ENCODE measurements around the gene CHRNA10. TPM values are rescaled to one million over a fixed set of nuclear protein-coding genes. Genes with fewer than 3 reads are reported as not detected.

CHRNA10 gene
- total RNA-seq, 2 donors from 2014 or later: 1.8 TPM; not detected in 1

GRCh38 chr11:3707176-3707575 is 36.0 kb upstream of the CHRNA10 start:
- H3K36me3 ChIP-seq: peaks cover 29% of the 10 kb centered on the region
- no peaks in the 10 kb centered on the region for H3K27me3 ChIP-seq (replicated peaks; ENCODE audit: insufficient read depth)
- no peak overlapping the region for H3K27ac ChIP-seq
- no peak for DNase-seq (ENCODE audit: low spot score)
- TF ChIP-seq CTCF (IDR thresholded peaks at IDR 0.05): no peak
- no peak overlapping the region for H3K4me3 ChIP-seq
- no peaks in the 10 kb centered on the region for H3K4me1 ChIP-seq (ENCODE audit: control insufficient read depth in 1 of 2, low read depth in 2 of 2)
- ATAC-seq (ENCODE audit: insufficient number of reproducible peaks, low FRiP score, low read depth): no peak
- no peaks in the 10 kb centered on the region for H3K9me3 ChIP-seq

GRCh38 chr11:3703383-3703782 is 32.2 kb upstream of the CHRNA10 start:
- Histone ChIP-seq H3K36me3 (peaks cover 34% of the 10 kb centered on the region), H3K4me1 (ENCODE audit: control insufficient read depth in 1 of 2, low read depth in 2 of 2) (no peaks in the 10 kb centered on the region), H3K4me3 (no peak overlapping the region), H3K9me3 (no peaks in the 10 kb centered on the region), H3K27me3 (replicated peaks; ENCODE audit: insufficient read depth) (no peaks in the 10 kb centered on the region), H3K27ac (no peak overlapping the region)
- no peak for TF ChIP-seq CTCF (IDR thresholded peaks at IDR 0.05)
- DNase-seq (ENCODE audit: low spot score) (no peak), ATAC-seq (ENCODE audit: insufficient number of reproducible peaks, low FRiP score, low read depth) (no peak)

- peaks cover 45% of the 10 kb centered on the region for H3K36me3 ChIP-seq
- H3K4me1 ChIP-seq (ENCODE audit: control insufficient read depth in 1 of 2, low read depth in 2 of 2): no peaks in the 10 kb centered on the region
- no peaks in the 10 kb centered on the region for H3K27me3 ChIP-seq (replicated peaks; ENCODE audit: insufficient read depth)
- ATAC-seq (ENCODE audit: insufficient number of reproducible peaks, low FRiP score, low read depth) (no peak), DNase-seq (ENCODE audit: low spot score) (no peak)
- TF ChIP-seq CTCF (IDR thresholded peaks at IDR 0.05): no peak
- H3K9me3 ChIP-seq: no peaks in the 10 kb centered on the region
- H3K4me3 ChIP-seq: no peak overlapping the region
- H3K27ac ChIP-seq: no peak overlapping the region
Measured at GRCh38 chr11:3700910-3701309, 29.7 kb upstream of the CHRNA10 start.

GRCh38 chr11:3700410-3700809 is 29.2 kb upstream of the CHRNA10 start:
- TF ChIP-seq CTCF (IDR thresholded peaks at IDR 0.05): no peak

GRCh38 chr11:3686751-3687150 is 15.6 kb upstream of the CHRNA10 start:
- Histone ChIP-seq H3K27ac (no peak overlapping the region), H3K9me3 (no peaks in the 10 kb centered on the region), H3K4me1 (ENCODE audit: control insufficient read depth in 1 of 2, low read depth in 2 of 2) (no peaks in the 10 kb centered on the region), H3K27me3 (replicated peaks; ENCODE audit: insufficient read depth) (no peaks in the 10 kb centered on the region), H3K4me3 (no peak overlapping the region), H3K36me3 (peaks cover 69% of the 10 kb centered on the region)
- DNase-seq (ENCODE audit: low spot score) (no peak), ATAC-seq (ENCODE audit: insufficient number of reproducible peaks, low FRiP score, low read depth) (no peak)
- no peak for TF ChIP-seq CTCF (IDR thresholded peaks at IDR 0.05)

More at GRCh38 chr11:3700410-3700809, 29.2 kb upstream of the CHRNA10 start:
- Histone ChIP-seq H3K4me1 (ENCODE audit: control insufficient read depth in 1 of 2, low read depth in 2 of 2) (no peaks in the 10 kb centered on the region), H3K9me3 (no peaks in the 10 kb centered on the region), H3K27me3 (replicated peaks; ENCODE audit: insufficient read depth) (no peaks in the 10 kb centered on the region), H3K36me3 (peaks cover 45% of the 10 kb centered on the region), H3K27ac (no peak overlapping the region), H3K4me3 (no peak overlapping the region)
- DNase-seq (ENCODE audit: low spot score) (no peak), ATAC-seq (ENCODE audit: insufficient number of reproducible peaks, low FRiP score, low read depth) (no peak)
